ENCODE measurements around the gene FIZ1.

GRCh38 chr19:55613396-55613795, 14.1 kb upstream of the FIZ1 start:
- no peak for TF ChIP-seq POLR2A (IDR thresholded peaks at IDR 0.05; ENCODE audit: low read depth, low read length)
- TF ChIP-seq POLR2AphosphoS5 (IDR thresholded peaks at IDR 0.05; ENCODE audit: low read depth, low read length) = no peak
